ENCODE measurements around the gene DLEC1. TPM values are rescaled to one million over a fixed set of nuclear protein-coding genes. Genes with fewer than 3 reads are reported as not detected.

The DLEC1 gene
- polyA plus RNA-seq, 1 donor from 2014 or later = 0.25 TPM

- H3K9ac ChIP-seq (ENCODE audit: low read length) = no peak overlapping the region
- no peaks in the 10 kb centered on the region for H3F3A ChIP-seq (ENCODE audit: insufficient read depth, low read length, poor library complexity, severe bottlenecking)
- H3K79me2 ChIP-seq (replicated peaks; ENCODE audit: insufficient read depth, low read length) = no peaks in the 10 kb centered on the region
- no peak for TF ChIP-seq POLR2AphosphoS5 (IDR thresholded peaks at IDR 0.05)
- TF ChIP-seq CTCF (IDR thresholded peaks at IDR 0.05; ENCODE audit: poor library complexity, severe bottlenecking) = no peak
- TF ChIP-seq TAF1 (IDR thresholded peaks at IDR 0.05; ENCODE audit: low read depth) = no peak
- TF ChIP-seq EP300 (conservative IDR thresholded peaks at IDR 0.05; ENCODE audit: poor library complexity, severe bottlenecking) = no peak
- TF ChIP-seq SMC3 (conservative IDR thresholded peaks at IDR 0.05; ENCODE audit: poor library complexity) = no peak
- no peak for TF ChIP-seq MXI1 (conservative IDR thresholded peaks at IDR 0.05; ENCODE audit: poor library complexity, severe bottlenecking)
- TF ChIP-seq EZH2 (IDR thresholded peaks at IDR 0.05; ENCODE audit: borderline replicate concordance, insufficient read depth, low read length, poor library complexity, severe bottlenecking) = no peak
- TF ChIP-seq REST (IDR thresholded peaks at IDR 0.05; ENCODE audit: borderline replicate concordance) = no peak
- TF ChIP-seq RAD21 (conservative IDR thresholded peaks at IDR 0.05) = no peak
- no peaks in the 10 kb centered on the region for H4K20me1 ChIP-seq (ENCODE audit: insufficient read depth)
- H3K9me2 ChIP-seq (ENCODE audit: insufficient read depth, low read length) = no peaks in the 10 kb centered on the region
- H3K36me3 ChIP-seq (ENCODE audit: insufficient read depth, low read length) = no peaks in the 10 kb centered on the region
- H3K9me3 ChIP-seq (ENCODE audit: low read length) = no peaks in the 10 kb centered on the region
- no peaks in the 10 kb centered on the region for H3K27me3 ChIP-seq (ENCODE audit: insufficient read depth, low read depth, low read length)
- H3K27ac ChIP-seq (ENCODE audit: low read length) = no peak overlapping the region
- H2AFZ ChIP-seq (ENCODE audit: low read depth, low read length) = no peak overlapping the region
- H3K4me2 ChIP-seq (ENCODE audit: low read length) = no peak overlapping the region
- H3K4me3 ChIP-seq (ENCODE audit: low read length) = no peak overlapping the region
These were observed 115.1 kb downstream of the DLEC1 start for GRCh38 chr3:38154033-38154494.

GRCh38 chr3:38154625-38155255 lies 115.7 kb downstream of the DLEC1 start:
- Histone ChIP-seq H3F3A (ENCODE audit: insufficient read depth, low read length, poor library complexity, severe bottlenecking) (no peaks in the 10 kb centered on the region), H3K9ac (ENCODE audit: low read length) (no peak overlapping the region), H2AFZ (ENCODE audit: low read depth, low read length) (no peak overlapping the region), H3K79me2 (replicated peaks; ENCODE audit: insufficient read depth, low read length) (no peaks in the 10 kb centered on the region), H3K27ac (ENCODE audit: low read length) (no peak overlapping the region), H3K4me3 (ENCODE audit: low read length) (no peak overlapping the region), H3K36me3 (ENCODE audit: insufficient read depth, low read length) (no peaks in the 10 kb centered on the region), H3K27me3 (ENCODE audit: insufficient read depth, low read depth, low read length) (no peaks in the 10 kb centered on the region), H3K9me2 (ENCODE audit: insufficient read depth, low read length) (no peaks in the 10 kb centered on the region), H4K20me1 (ENCODE audit: insufficient read depth) (no peaks in the 10 kb centered on the region), H3K4me2 (ENCODE audit: low read length) (no peak overlapping the region), H3K9me3 (ENCODE audit: low read length) (no peaks in the 10 kb centered on the region)
- TF ChIP-seq CTCF (IDR thresholded peaks at IDR 0.05; ENCODE audit: poor library complexity, severe bottlenecking) (no peak), MXI1 (conservative IDR thresholded peaks at IDR 0.05; ENCODE audit: poor library complexity, severe bottlenecking) (no peak), RAD21 (conservative IDR thresholded peaks at IDR 0.05) (no peak), EP300 (conservative IDR thresholded peaks at IDR 0.05; ENCODE audit: poor library complexity, severe bottlenecking) (no peak), REST (IDR thresholded peaks at IDR 0.05; ENCODE audit: borderline replicate concordance) (no peak), POLR2AphosphoS5 (IDR thresholded peaks at IDR 0.05) (no peak), SMC3 (conservative IDR thresholded peaks at IDR 0.05; ENCODE audit: poor library complexity) (no peak), TAF1 (IDR thresholded peaks at IDR 0.05; ENCODE audit: low read depth) (no peak), EZH2 (IDR thresholded peaks at IDR 0.05; ENCODE audit: borderline replicate concordance, insufficient read depth, low read length, poor library complexity, severe bottlenecking) (no peak)
